Activated CD4-positive, alpha-beta memory T cell treated with anti-CD3 and anti-CD28 coated beads for 36 hours (primary cell): Measurements from ENCODE around the gene PIGB. TPM values are rescaled to one million over a fixed set of nuclear protein-coding genes. Genes with fewer than 3 reads are reported as not detected.

Source experiments
- CTCF ChIA-PET: fragments of 350-600 bp; sonication (Branson Sonifier 250); formaldehyde crosslinking; loops from one replicate; lab custom pipeline; 2021; ENCODE audit warnings: antibody characterized with exemption, inconsistent platforms; lab: Charles Lee
- POLR2A ChIA-PET: fragments of 350-600 bp; sonication (Branson Sonifier 250); formaldehyde crosslinking; loops from one replicate; lab custom pipeline; 2021; ENCODE audit warnings: antibody characterized with exemption; lab: Charles Lee
- DNase-seq: peaks from one replicate; pipeline ENCODE4 v3.0.0-alpha.2; 2020
- H3K27ac Mint-ChIP-seq: one replicate; pipeline ENCODE4 v1.8.0; 2021; ENCODE audit warnings: mixed read lengths
- H3K27me3 Mint-ChIP-seq: one replicate; pipeline ENCODE4 v1.8.0; 2021; ENCODE audit warnings: mixed read lengths
- H3K36me3 Mint-ChIP-seq: one replicate; pipeline ENCODE4 v1.8.0; 2021; ENCODE audit warnings: mixed read lengths
- H3K4me1 Mint-ChIP-seq: one replicate; pipeline ENCODE4 v1.8.0; 2021; ENCODE audit warnings: low read depth, mixed read lengths
- H3K4me3 Mint-ChIP-seq: one replicate; pipeline ENCODE4 v1.8.0; 2021; ENCODE audit warnings: mild to moderate bottlenecking, mixed read lengths
- H3K9me3 Mint-ChIP-seq: one replicate; pipeline ENCODE4 v1.8.0; 2021; ENCODE audit warnings: mixed read lengths
- intact Hi-C: fragments of 100-400 bp; cut with micrococcal nuclease; formaldehyde crosslinking; loops from one replicate; pipeline ENCODE4 v1.15.1; 2023
- total RNA-seq, 2 experiments: library from RNA; stranded (reverse); gene quantifications; one replicate each; pipeline ENCODE4 v1.2.3, GENCODE V29; 2021

The PIGB gene
- total RNA-seq, 2 experiments from 2014 or later: 18.0 to 18.9 TPM

GRCh38 chr15:55349282-55349681 lies 30.3 kb downstream of the PIGB start:
- ChIA-PET CTCF (no interaction called here), POLR2A (no interaction called here)
- no peaks in the 10 kb centered on the region for H3K27me3 Mint-ChIP-seq
- DNase-seq: no peak
- no peak overlapping the region for H3K27ac Mint-ChIP-seq
- H3K4me1 Mint-ChIP-seq: no peaks in the 10 kb centered on the region
- no peak overlapping the region for H3K4me3 Mint-ChIP-seq
- intact Hi-C loops: no loop called here
- H3K36me3 Mint-ChIP-seq: peaks cover 13% of the 10 kb centered on the region
- no peaks in the 10 kb centered on the region for H3K9me3 Mint-ChIP-seq

DNA sequence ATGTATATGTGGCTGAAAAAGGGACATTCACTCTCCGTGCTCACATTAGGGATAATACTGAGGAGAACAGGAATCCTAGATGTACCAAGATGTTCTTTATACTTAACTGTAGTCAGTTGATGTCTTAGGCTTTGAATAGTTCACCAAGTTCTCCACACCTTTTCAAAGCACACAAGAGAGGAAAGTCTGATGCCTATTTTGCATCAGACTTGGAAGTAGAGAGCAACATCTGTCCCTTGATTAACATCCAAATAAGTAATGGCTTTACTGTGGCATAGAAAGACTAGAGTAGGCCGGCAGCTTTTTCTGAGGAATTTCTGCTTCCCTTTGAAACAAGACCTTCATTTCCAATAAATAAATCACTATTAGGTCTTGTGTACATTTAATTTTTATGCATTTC lies 34.0 kb downstream of the PIGB start:
- Mint-ChIP-seq H3K27ac (no peak overlapping the region), H3K27me3 (no peaks in the 10 kb centered on the region), H3K4me1 (peaks cover 2% of the 10 kb centered on the region), H3K9me3 (no peaks in the 10 kb centered on the region), H3K36me3 (peaks cover 21% of the 10 kb centered on the region), H3K4me3 (no peak overlapping the region)
- ChIA-PET CTCF (no interaction called here), POLR2A (no interaction called here)
- intact Hi-C loops: no loop called here
- DNase-seq: no peak

DNA sequence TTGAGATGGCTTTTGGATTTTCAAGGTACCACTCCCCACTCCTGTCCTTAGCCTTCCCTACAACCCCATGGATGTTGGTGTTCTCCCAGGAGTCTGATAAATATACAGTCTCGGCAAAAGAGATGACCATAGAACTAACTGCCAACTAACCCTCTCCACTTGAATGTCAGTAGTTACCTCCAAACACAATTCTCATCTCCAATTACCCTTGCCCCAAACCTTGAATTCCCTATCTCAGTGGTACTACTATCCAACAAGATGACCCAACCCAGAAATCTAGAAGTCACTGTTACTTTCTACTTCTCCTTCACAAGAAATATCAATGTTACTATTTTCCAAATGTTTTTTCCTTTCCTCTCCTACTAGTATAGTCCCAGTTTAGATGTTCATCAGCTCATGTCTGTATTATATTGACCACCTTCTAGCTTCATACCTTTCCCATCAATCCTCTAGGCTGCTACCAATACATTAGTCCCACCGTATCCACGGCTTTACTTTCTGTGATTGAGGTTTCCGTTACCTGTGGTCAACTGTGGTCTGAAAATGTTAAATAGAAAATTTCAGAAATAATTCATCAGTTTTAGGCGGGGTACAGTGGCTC lies 38.1 kb downstream of the PIGB start:
- no peaks in the 10 kb centered on the region for H3K9me3 Mint-ChIP-seq
- H3K4me3 Mint-ChIP-seq: no peak overlapping the region
- ChIA-PET CTCF (no interaction called here), POLR2A (no interaction called here)
- H3K27ac Mint-ChIP-seq: no peak overlapping the region
- no peak for DNase-seq
- H3K27me3 Mint-ChIP-seq: no peaks in the 10 kb centered on the region
- H3K36me3 Mint-ChIP-seq: peaks cover 16% of the 10 kb centered on the region
- H3K4me1 Mint-ChIP-seq: peaks cover 2% of the 10 kb centered on the region
- intact Hi-C loops: no loop called here

DNA sequence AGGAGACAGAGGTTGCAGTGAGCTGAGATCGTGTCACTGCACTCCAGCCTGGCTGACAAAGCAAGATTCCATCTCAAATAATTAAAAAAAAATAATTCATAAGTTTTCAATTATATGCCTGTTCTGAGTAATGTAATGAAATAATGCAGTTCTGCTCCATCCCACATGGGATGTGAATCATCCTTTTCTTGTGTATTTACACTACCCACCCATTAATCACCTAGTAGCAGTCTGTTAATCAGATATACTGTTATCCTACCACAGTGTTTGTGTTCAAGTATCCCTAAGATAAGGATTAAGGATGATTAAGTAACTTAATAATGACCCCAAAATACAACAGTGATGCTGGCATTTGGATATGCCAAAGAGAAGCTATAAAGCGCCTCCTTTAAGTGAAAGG lies 38.8 kb downstream of the PIGB start:
- peaks cover 2% of the 10 kb centered on the region for H3K4me1 Mint-ChIP-seq
- no peak overlapping the region for H3K27ac Mint-ChIP-seq
- ChIA-PET POLR2A (no interaction called here), CTCF (no interaction called here)
- intact Hi-C loops: no loop called here
- no peak for DNase-seq
- H3K27me3 Mint-ChIP-seq: no peaks in the 10 kb centered on the region
- no peak overlapping the region for H3K4me3 Mint-ChIP-seq
- no peaks in the 10 kb centered on the region for H3K9me3 Mint-ChIP-seq
- H3K36me3 Mint-ChIP-seq: peaks cover 16% of the 10 kb centered on the region

DNA sequence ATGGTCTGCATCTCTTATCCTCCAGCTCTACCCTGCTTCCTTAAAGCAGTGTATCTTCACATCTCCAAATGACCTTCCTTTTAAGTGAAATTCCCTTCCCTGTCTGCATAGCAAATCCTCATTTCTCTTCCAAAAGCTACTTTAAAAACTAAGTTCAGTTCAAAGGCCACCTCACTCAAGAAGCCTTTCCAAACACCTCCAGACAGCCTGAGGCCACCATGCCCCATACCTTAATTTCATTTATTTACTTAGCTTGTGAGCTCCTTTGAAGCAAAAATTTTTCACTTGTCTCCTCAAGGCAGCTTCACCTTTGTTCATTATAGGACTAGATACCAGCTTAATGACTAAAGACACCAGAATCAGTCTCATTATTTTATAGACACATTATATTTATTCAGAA lies 39.4 kb downstream of the PIGB start:
- intact Hi-C loops: no loop called here
- Mint-ChIP-seq H3K9me3 (no peaks in the 10 kb centered on the region), H3K4me3 (no peak overlapping the region), H3K27ac (peak overlapping the region; percentile 2), H3K4me1 (peaks cover 2% of the 10 kb centered on the region), H3K27me3 (no peaks in the 10 kb centered on the region), H3K36me3 (peaks cover 16% of the 10 kb centered on the region)
- ChIA-PET POLR2A (no interaction called here), CTCF (interaction anchor here (1.3 kb wide), 1 partner anchor 81 kb away, joined by 7 read pairs; no protein-coding TSS in a partner anchor)
- no peak for DNase-seq

- intact Hi-C loops: no loop called here
- Mint-ChIP-seq H3K4me3 (no peak overlapping the region), H3K9me3 (no peaks in the 10 kb centered on the region), H3K27ac (no peak overlapping the region), H3K27me3 (no peaks in the 10 kb centered on the region), H3K36me3 (peaks cover 15% of the 10 kb centered on the region), H3K4me1 (peaks cover 2% of the 10 kb centered on the region)
- no peak for DNase-seq
- ChIA-PET POLR2A (no interaction called here), CTCF (no interaction called here)
These were observed 41.2 kb downstream of the PIGB start for GRCh38 chr15:55360256-55360655.

DNA sequence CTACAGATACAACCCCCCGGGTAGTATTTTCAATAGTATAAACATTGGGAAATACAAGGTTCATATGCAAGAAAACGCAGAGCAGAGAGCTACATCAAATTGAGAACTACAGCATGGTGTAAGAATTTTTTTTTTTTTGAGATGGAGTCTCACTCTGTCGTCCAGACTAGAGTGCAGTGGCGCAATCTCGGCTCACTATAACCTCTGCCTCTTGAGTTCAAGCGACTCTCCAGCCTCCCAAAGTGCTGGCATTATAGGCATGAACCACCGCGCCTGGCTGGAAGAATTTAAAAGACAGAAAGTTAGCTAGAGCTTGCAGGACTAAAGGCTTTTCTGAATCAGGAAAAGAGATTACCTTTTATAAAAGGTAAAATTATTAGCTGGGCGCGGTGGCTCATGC lies 42.0 kb downstream of the PIGB start:
- Mint-ChIP-seq H3K36me3 (peaks cover 12% of the 10 kb centered on the region), H3K27me3 (no peaks in the 10 kb centered on the region), H3K27ac (no peak overlapping the region), H3K4me3 (no peak overlapping the region), H3K9me3 (no peaks in the 10 kb centered on the region), H3K4me1 (peaks cover 2% of the 10 kb centered on the region)
- no peak for DNase-seq
- intact Hi-C loops: no loop called here
- POLR2A ChIA-PET: interaction anchor here (0.7 kb wide), 1 partner anchor 47 kb away, joined by 3 read pairs; the partner anchor contains the start of genes CCPG1 and PIERCE2
- CTCF ChIA-PET: no interaction called here

DNA sequence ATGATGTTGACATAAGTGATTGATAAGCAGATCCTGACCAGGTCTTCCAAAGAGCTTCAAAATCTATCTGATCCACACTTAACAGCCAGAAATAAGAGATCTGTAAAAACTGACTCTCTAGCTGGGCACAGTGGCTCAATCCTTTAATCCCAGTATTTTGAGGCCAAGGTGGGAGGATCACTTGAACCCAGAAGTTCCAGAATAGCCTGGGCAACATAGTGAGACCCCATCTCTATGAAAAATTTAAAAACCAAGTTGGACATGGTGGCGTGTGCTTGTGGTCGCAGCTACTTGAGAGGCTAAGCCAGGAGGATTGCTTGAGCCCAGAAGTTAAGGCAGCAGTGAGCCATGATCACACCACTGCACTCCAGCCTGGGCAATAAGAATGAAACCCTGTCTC lies 43.6 kb downstream of the PIGB start:
- peaks cover 5% of the 10 kb centered on the region for H3K36me3 Mint-ChIP-seq
- H3K4me1 Mint-ChIP-seq: peaks cover 2% of the 10 kb centered on the region
- no peaks in the 10 kb centered on the region for H3K9me3 Mint-ChIP-seq
- ChIA-PET CTCF (no interaction called here), POLR2A (no interaction called here)
- intact Hi-C loops: no loop called here
- H3K27ac Mint-ChIP-seq: no peak overlapping the region
- H3K27me3 Mint-ChIP-seq: no peaks in the 10 kb centered on the region
- no peak for DNase-seq
- H3K4me3 Mint-ChIP-seq: no peak overlapping the region

GRCh38 chr15:55366981-55367380 lies 48.0 kb downstream of the PIGB start:
- CTCF ChIA-PET: no interaction called here
- intact Hi-C loops: no loop called here
- peaks cover 6% of the 10 kb centered on the region for H3K36me3 Mint-ChIP-seq

DNA sequence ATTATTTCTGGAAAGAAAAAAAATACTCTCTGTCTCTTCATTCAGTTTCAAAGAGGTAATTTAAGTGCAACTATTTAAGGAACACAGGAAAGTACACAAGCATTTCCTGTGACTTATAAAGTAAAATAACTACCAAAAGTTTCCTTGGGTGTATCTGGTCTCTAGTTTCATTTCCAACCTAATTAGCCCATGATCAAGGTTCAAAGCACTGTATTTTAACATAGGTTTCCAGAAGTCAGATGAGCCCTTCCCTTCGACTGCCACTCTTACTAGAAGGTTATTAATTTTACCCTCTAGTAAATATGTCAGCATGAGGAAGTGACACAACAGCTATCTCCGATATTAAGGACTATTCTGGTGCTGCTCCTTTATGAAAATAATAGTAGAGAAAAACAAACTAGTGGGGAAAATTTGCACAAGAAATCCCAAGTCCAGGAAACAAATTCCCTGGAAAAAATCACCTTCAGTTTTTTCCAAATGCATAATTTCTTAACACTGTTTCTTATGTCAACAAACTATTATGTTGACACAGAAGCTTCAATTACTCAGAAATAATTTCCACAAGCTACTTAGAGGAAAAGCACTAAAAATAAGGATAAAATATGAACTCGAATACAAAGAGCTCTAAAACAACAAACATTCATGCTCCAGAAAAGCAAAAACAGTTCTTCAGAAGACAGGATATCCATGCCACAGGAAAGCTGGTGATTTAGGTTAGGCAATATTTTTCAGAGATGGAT lies 53.8 kb downstream of the PIGB start:
- ChIA-PET POLR2A (no interaction called here), CTCF (interaction anchor here (1.2 to 2.2 kb wide), 2 partner anchors 35 to 66 kb away, joined by 3 to 6 read pairs; partner anchors contain the start of genes CCPG1 and PIERCE2)
- intact Hi-C loops: no loop called here
- peaks cover 6% of the 10 kb centered on the region for H3K36me3 Mint-ChIP-seq
- DNase-seq: no peak
- H3K4me1 Mint-ChIP-seq: peaks cover 10% of the 10 kb centered on the region
- peak overlapping the region; percentile 23 for H3K27ac Mint-ChIP-seq
- no peak overlapping the region for H3K4me3 Mint-ChIP-seq
- H3K9me3 Mint-ChIP-seq: no peaks in the 10 kb centered on the region
- no peaks in the 10 kb centered on the region for H3K27me3 Mint-ChIP-seq

More at GRCh38 chr15:55366981-55367380, 48.0 kb downstream of the PIGB start:
- Mint-ChIP-seq H3K27me3 (no peaks in the 10 kb centered on the region), H3K9me3 (no peaks in the 10 kb centered on the region), H3K4me3 (no peak overlapping the region), H3K27ac (no peak overlapping the region), H3K4me1 (no peaks in the 10 kb centered on the region)
- DNase-seq: no peak
- POLR2A ChIA-PET: no interaction called here

DNA sequence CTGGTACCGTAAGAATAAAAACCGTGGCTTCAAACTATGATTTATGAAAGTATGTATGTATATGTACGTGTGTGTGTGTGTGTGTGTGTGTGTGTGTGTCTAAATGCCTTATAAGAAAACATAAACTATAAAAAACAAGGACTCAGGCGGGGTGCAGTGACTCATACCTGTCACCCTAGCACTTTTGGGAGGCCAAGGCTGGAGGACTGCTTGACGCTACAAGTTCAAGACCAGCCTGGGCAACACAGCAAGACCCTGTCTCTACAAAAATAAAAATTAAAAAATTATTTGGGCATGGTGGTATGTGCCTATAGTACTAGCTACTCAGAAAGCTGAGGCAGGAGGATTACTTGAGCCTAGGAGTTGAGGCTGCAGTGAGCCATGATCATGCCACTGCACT lies 60.1 kb downstream of the PIGB start:
- no peak for DNase-seq
- ChIA-PET CTCF (no interaction called here), POLR2A (no interaction called here)
- Mint-ChIP-seq H3K4me1 (no peaks in the 10 kb centered on the region), H3K9me3 (no peaks in the 10 kb centered on the region), H3K4me3 (no peak overlapping the region), H3K36me3 (peaks cover 19% of the 10 kb centered on the region), H3K27ac (no peak overlapping the region), H3K27me3 (no peaks in the 10 kb centered on the region)
- intact Hi-C loops: no loop called here

- H3K27ac Mint-ChIP-seq: no peak overlapping the region
- CTCF ChIA-PET: interaction anchor here (0.7 kb wide), 1 partner anchor 164 kb away, joined by 3 read pairs; no protein-coding TSS in a partner anchor
- no peak overlapping the region for H3K4me3 Mint-ChIP-seq
- intact Hi-C loops: no loop called here
- DNase-seq: no peak
- no peaks in the 10 kb centered on the region for H3K27me3 Mint-ChIP-seq
- POLR2A ChIA-PET: no interaction called here
- peaks cover 19% of the 10 kb centered on the region for H3K36me3 Mint-ChIP-seq
- no peaks in the 10 kb centered on the region for H3K9me3 Mint-ChIP-seq
- no peaks in the 10 kb centered on the region for H3K4me1 Mint-ChIP-seq
These were observed 62.6 kb downstream of the PIGB start for GRCh38 chr15:55381595-55381994.

DNA sequence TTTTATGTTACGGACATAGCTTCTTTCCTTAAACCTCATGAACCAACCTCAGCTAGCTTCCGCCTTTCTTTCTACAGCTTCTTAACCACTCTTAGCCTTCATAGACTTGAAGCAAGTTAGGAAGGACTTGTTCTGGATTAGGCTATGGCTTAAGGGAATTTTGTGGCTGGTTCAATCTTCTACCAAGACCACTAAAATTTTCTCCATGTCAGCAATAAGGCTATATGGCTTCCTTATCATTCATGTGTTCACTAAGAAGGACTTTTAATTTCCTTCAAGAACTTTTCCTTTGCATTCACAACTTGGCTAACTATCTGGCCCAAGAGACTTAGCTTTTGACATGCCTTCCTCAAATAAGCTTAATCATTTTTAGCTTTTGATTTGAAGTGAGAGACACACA lies 64.7 kb downstream of the PIGB start:
- no peaks in the 10 kb centered on the region for H3K27me3 Mint-ChIP-seq
- no peaks in the 10 kb centered on the region for H3K4me1 Mint-ChIP-seq
- no peaks in the 10 kb centered on the region for H3K9me3 Mint-ChIP-seq
- H3K4me3 Mint-ChIP-seq: no peak overlapping the region
- intact Hi-C loops: no loop called here
- no peak overlapping the region for H3K27ac Mint-ChIP-seq
- CTCF ChIA-PET: no interaction called here
- peaks cover 23% of the 10 kb centered on the region for H3K36me3 Mint-ChIP-seq
- POLR2A ChIA-PET: no interaction called here
- no peak for DNase-seq
